Hypothalamus (tissue), 51 donors: ENCODE data around the gene DHRS7B.
A peak's percentile ranks its signal among the peaks of the same experiment; 100 is the strongest.

Experiments
- DNase-seq, 51 donors: peaks; one replicate each; lab custom pipeline; 2025; lab: John Stamatoyannopoulos, UW

The DHRS7B gene

GRCh38 chr17:21149621-21150020 lies 22.9 kb downstream of the DHRS7B start:
- DNase-seq: no peak

- no peak for DNase-seq
Measured at GRCh38 chr17:21152731-21153130, 26.0 kb downstream of the DHRS7B start.

GRCh38 chr17:21157586-21158370 lies 31.0 kb downstream of the DHRS7B start:
- no peak for DNase-seq

GRCh38 chr17:21160401-21160800 lies 33.6 kb downstream of the DHRS7B start:
- DNase-seq: no peak

GRCh38 chr17:21161498-21162393 lies 35.0 kb downstream of the DHRS7B start:
- DNase-seq: peak in 1 of 51 donors; percentile 44

GRCh38 chr17:21162394-21162775 lies 35.6 kb downstream of the DHRS7B start:
- DNase-seq: no peak

- DNase-seq: no peak
Measured at GRCh38 chr17:21163101-21163500, 36.3 kb downstream of the DHRS7B start.

- DNase-seq: no peak
Measured at GRCh38 chr17:21164216-21164615, 37.5 kb downstream of the DHRS7B start.

- no peak for DNase-seq
Measured at GRCh38 chr17:21164620-21165019, 37.9 kb downstream of the DHRS7B start.

GRCh38 chr17:21165922-21166594 lies 39.3 kb downstream of the DHRS7B start:
- peak in 5 of 51 donors; percentile 7 to 25 (median 8) for DNase-seq

GRCh38 chr17:21166595-21167210 lies 39.9 kb downstream of the DHRS7B start:
- no peak for DNase-seq

GRCh38 chr17:21167303-21167702 lies 40.5 kb downstream of the DHRS7B start:
- DNase-seq: no peak

GRCh38 chr17:21168555-21168865 lies 41.7 kb downstream of the DHRS7B start:
- no peak for DNase-seq

GRCh38 chr17:21169496-21169895 lies 42.7 kb downstream of the DHRS7B start:
- no peak for DNase-seq

- DNase-seq: peak in 7 of 51 donors; percentile 12 to 29 (median 16)
Measured at GRCh38 chr17:21170809-21171208, 44.0 kb downstream of the DHRS7B start.

GRCh38 chr17:21171309-21171922 lies 44.7 kb downstream of the DHRS7B start:
- no peak for DNase-seq

GRCh38 chr17:21171970-21172510 lies 45.3 kb downstream of the DHRS7B start:
- DNase-seq: no peak

- no peak for DNase-seq
Measured at GRCh38 chr17:21172846-21173245, 46.1 kb downstream of the DHRS7B start.

- no peak for DNase-seq
Measured at GRCh38 chr17:21173543-21173942, 46.8 kb downstream of the DHRS7B start.

- DNase-seq: no peak
Measured at GRCh38 chr17:21174186-21174585, 47.4 kb downstream of the DHRS7B start.
